Neuron (in vitro differentiated cells): Measurements from ENCODE around the gene ITGB5.
"Not testable (repeated sequence)": the region's sequence is repeated elsewhere in the genome, so short reads cannot be mapped to it uniquely, and the experiment has no call there.

Source experiments
- H2AFZ ChIP-seq: one replicate; pipeline ENCODE4 v1.6.1; 2013; ENCODE audit warnings: low read depth, mild to moderate bottlenecking, inconsistent platforms, low read length, moderate library complexity
- H3K27me3 ChIP-seq: one replicate; pipeline ENCODE4 v1.6.1; 2013; ENCODE audit warnings: low read length; ENCODE audit not compliant: insufficient read depth
- H3K36me3 ChIP-seq: one replicate; pipeline ENCODE4 v1.6.1; 2013; ENCODE audit warnings: low read length; ENCODE audit not compliant: insufficient read depth
- H3K4me1 ChIP-seq: one replicate; pipeline ENCODE4 v1.6.1; 2013; ENCODE audit warnings: low read length; ENCODE audit not compliant: insufficient read depth
- H3K4me3 ChIP-seq: 2 replicates; pipeline ENCODE4 v1.5.1; 2013; ENCODE audit warnings: mild to moderate bottlenecking, low read length, moderate library complexity
- H3K9me3 ChIP-seq: one replicate; pipeline ENCODE4 v1.6.1; 2013; ENCODE audit warnings: low read length

Gene ITGB5

DNA sequence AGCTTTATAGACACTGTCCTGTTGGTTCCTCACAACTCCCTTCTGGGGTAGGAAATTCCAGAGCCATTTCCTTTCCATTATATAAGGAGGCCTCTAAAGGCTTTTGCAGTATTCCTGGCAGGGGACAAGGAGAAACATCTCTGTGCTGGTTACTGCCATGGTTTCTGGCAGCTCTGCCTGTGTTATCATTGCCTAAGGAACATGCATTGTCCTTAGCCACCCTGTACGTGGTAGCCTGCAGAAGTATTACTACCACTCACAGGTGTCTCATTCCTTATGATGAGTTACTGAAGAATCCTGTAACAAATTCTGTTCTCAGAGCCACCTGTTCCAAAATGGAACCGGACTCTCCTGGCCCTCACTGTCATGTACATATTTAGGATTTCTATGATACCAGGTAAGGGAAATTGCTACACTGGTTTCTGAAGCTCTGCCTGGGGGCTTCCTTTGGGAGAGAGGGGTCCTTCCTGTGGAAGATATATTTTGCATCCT lies 98.9 kb downstream of the ITGB5 start:
- no peak overlapping the region for H2AFZ ChIP-seq
- H3K4me1 ChIP-seq, result peaks cover 8% of the 10 kb centered on the region
- no peak overlapping the region for H3K4me3 ChIP-seq
- no peaks in the 10 kb centered on the region for H3K9me3 ChIP-seq
- no peaks in the 10 kb centered on the region for H3K27me3 ChIP-seq
- H3K36me3 ChIP-seq, result no peaks in the 10 kb centered on the region

DNA sequence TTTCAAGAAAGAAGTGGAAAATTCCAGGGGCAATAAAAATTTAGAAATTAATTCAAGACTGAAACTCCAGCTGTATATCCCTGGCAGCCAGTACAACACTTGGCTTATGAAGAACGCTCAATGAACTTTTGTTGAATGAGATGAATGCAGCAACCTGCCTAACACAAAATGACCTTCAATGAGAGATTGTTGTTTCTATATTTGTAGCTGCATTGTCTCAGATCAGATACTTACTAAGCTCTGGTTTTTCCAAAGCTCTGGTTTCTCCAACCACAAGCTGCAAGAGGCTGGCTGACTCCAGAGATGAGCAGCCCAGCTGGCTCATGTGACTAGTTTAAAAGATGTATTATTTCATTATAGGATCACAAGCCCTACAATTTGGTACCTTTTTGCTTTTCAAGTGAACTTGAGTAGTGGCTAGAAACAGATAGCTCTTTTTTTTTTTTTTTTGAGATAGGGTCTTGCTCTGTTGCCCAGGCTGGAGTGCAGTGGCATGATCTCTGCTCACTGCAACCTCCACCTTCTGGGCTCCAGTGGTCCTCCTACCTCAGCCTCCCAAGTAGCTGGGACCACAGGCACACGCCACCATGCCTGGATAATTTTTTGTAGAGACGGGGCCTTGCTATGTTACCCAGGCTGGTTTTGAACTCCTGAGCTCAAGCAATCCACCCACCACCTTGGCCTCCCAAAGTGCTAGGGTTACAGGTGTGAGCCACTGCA lies 99.5 kb downstream of the ITGB5 start:
- no peak overlapping the region for H2AFZ ChIP-seq

GRCh38 chr3:124786511-124787241 lies 100.5 kb downstream of the ITGB5 start:
- Histone ChIP-seq H3K4me1 (peaks cover 10% of the 10 kb centered on the region), H3K36me3 (no peaks in the 10 kb centered on the region), H3K27me3 (no peaks in the 10 kb centered on the region), H3K9me3 (no peaks in the 10 kb centered on the region), H3K4me3 (no peak overlapping the region), H2AFZ (no peak overlapping the region)

More for the DNA sequence above, 99.5 kb downstream of the ITGB5 start:
- Histone ChIP-seq H3K4me3 (no peak overlapping the region), H3K36me3 (no peaks in the 10 kb centered on the region), H3K27me3 (no peaks in the 10 kb centered on the region), H3K4me1 (peaks cover 10% of the 10 kb centered on the region), H3K9me3 (no peaks in the 10 kb centered on the region)

- no peak overlapping the region for H2AFZ ChIP-seq
- H3K27me3 ChIP-seq, result no peaks in the 10 kb centered on the region
- H3K4me1 ChIP-seq, result peaks cover 12% of the 10 kb centered on the region
- H3K36me3 ChIP-seq, result no peaks in the 10 kb centered on the region
- H3K9me3 ChIP-seq, result no peaks in the 10 kb centered on the region
- no peak overlapping the region for H3K4me3 ChIP-seq
Observed at GRCh38 chr3:124785973-124786372, 101.2 kb downstream of the ITGB5 start.

DNA sequence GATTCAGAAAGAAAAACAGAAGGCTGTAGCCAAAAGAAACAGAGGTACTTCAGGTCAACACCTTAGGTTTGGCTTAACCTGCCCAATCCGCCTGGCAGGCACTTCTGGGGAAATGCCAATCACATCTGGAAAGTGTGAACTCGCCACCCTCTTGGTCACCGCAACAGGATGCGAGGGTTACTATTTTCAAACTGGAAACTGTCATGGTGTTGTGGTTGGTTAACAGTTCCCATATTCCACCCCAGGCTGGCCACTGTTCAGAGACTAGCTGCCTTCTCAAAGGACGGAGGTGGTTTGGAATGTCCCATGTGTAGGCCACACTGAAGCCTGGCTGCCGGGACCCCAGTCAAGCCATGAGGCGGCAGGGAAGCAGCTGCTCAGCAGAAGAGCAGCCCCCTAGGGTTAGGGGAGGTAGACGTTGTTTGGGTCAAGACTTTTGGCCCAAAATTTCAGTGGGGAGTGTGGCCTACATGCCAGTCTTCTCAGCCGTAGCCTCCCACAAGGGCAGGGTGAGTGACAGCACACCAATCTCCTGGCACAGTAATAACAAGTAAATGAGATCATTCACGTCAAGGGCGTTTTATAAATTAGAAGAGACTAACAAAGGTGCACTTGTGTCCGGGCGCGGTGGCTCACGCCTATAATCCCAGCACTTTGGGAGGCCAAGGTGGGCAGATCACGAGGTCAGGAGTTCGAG lies 102.3 kb downstream of the ITGB5 start:
- H2AFZ ChIP-seq, result no peak overlapping the region
- H3K4me3 ChIP-seq, result no peak overlapping the region
- no peaks in the 10 kb centered on the region for H3K9me3 ChIP-seq
- H3K36me3 ChIP-seq, result no peaks in the 10 kb centered on the region
- no peaks in the 10 kb centered on the region for H3K27me3 ChIP-seq
- peaks cover 15% of the 10 kb centered on the region for H3K4me1 ChIP-seq

DNA sequence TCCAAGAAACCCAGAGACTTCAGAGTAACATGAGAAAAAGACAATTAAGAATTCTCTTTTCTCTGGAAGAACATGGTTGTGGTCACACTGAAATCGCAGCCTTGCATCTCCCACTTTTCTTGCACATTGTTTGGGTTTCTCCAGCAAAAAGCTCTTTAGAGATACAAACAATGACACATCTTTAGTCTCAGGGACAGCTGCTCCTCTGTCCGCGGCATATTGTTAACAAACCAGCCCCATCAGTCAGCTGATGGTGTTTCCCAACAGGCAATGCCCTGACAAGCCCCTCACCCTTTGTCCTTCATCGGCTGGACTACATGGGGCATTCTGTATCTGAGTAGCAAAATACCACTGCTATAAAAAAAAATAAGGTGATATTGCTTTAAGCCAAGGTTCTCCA lies 103.5 kb downstream of the ITGB5 start:
- H2AFZ ChIP-seq, result peak overlapping the region; percentile 85
- no peaks in the 10 kb centered on the region for H3K36me3 ChIP-seq
- H3K4me1 ChIP-seq, result peaks cover 15% of the 10 kb centered on the region
- H3K4me3 ChIP-seq, result no peak overlapping the region
- H3K9me3 ChIP-seq, result no peaks in the 10 kb centered on the region
- no peaks in the 10 kb centered on the region for H3K27me3 ChIP-seq

GRCh38 chr3:124782377-124782712 lies 104.8 kb downstream of the ITGB5 start:
- H3K4me1 ChIP-seq, result peaks cover 15% of the 10 kb centered on the region
- not testable (repeated sequence) for H2AFZ ChIP-seq, H3K36me3 ChIP-seq, H3K27me3 ChIP-seq, H3K9me3 ChIP-seq, H3K4me3 ChIP-seq

DNA sequence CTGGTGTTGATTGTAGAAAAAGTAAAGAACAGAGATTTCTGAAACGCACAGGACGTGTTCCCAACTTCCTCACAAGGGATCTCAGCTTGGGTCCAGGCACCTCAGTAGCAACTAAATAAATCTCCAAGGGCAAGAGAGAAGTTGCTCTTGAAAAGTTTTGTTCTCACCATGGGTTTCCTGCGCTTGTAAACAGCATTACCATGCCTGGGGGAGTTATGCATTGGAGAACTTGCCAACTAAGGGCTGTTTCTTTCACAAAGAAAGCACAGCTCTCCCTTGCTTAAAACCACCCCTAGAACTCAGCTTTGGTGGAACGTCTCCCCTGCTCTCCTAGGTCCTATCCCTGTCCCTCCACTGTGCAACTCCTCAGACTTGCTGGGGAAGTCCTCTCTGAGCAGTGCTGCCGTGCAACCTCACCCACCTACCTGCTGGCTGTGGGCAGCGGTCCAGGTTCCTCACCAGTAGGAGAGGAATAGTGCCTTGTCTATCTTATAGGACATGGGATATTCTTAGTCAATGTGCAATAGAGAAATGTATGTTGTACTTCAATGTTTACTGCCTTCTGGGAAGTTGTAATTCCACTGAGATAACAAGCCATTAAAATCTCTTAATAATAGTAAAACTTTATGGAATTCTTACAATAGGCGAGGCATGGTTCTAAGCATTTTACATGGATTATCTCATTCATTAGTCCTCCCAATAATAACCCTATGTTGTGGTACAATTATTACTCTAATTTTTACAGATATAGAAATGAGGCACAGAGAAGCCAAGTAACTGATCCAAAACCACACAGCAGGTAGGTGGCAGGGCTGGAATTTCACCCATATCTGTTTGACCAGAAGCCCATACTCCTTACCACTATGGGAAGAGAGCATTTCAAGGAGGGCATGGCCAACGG lies 105.4 kb downstream of the ITGB5 start:
- Histone ChIP-seq H2AFZ (no peak overlapping the region), H3K4me1 (peaks cover 15% of the 10 kb centered on the region), H3K4me3 (no peak overlapping the region), H3K27me3 (no peaks in the 10 kb centered on the region), H3K36me3 (no peaks in the 10 kb centered on the region), H3K9me3 (no peaks in the 10 kb centered on the region)

- Histone ChIP-seq H3K4me3 (no peak overlapping the region), H3K4me1 (peaks cover 15% of the 10 kb centered on the region), H3K9me3 (no peaks in the 10 kb centered on the region), H2AFZ (no peak overlapping the region), H3K36me3 (no peaks in the 10 kb centered on the region), H3K27me3 (no peaks in the 10 kb centered on the region)
Observed at GRCh38 chr3:124780761-124781475, 106.2 kb downstream of the ITGB5 start.

DNA sequence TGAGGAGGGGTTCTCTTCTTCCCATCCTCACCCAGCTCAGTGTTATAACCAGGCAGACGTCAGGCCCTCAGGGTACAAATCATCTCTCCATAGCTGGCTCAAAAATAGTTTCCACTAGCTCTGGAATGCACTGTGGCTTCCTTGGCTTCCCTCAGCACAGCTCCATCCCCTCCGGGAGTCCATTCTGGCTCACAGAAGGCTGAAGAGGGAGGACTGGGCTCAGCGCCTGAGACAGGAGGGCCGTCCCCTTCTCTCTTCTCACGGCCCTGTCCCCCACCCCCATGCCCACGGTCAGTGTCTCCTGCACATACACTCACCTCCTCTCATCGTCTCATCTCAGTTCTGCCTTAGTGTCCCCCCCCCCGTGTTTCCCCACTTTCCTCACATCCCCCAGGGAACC lies 106.8 kb downstream of the ITGB5 start:
- Histone ChIP-seq H3K36me3 (no peaks in the 10 kb centered on the region), H3K27me3 (no peaks in the 10 kb centered on the region), H3K4me1 (peaks cover 15% of the 10 kb centered on the region), H3K4me3 (no peak overlapping the region), H2AFZ (no peak overlapping the region), H3K9me3 (no peaks in the 10 kb centered on the region)

- H3K36me3 ChIP-seq, result no peaks in the 10 kb centered on the region
- H3K4me3 ChIP-seq, result no peak overlapping the region
- peaks cover 15% of the 10 kb centered on the region for H3K4me1 ChIP-seq
- no peak overlapping the region for H2AFZ ChIP-seq
- no peaks in the 10 kb centered on the region for H3K9me3 ChIP-seq
- H3K27me3 ChIP-seq, result no peaks in the 10 kb centered on the region
Observed at GRCh38 chr3:124779751-124780191, 107.4 kb downstream of the ITGB5 start.

DNA sequence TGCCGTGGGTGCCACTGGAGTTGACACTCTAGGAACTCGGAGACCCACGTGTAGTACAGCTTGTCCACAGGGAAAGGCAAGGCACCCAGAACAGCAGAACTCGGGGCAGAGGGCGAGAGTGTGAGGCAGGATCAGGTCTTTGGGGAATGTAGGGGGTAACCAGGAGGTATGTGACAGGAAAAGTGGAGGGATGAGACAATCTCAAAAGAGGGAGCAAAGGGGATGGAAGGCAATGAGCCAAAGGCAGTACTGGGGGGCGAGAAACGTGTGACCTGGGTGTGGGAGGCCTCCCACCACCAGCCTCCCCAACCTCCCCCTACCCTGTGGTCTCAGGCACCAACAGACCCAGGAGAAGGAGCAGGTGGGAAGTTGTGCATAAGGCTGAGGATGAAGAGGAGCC lies 108.0 kb downstream of the ITGB5 start:
- H3K9me3 ChIP-seq, result no peaks in the 10 kb centered on the region
- peaks cover 15% of the 10 kb centered on the region for H3K4me1 ChIP-seq

More for the DNA sequence above, 108.0 kb downstream of the ITGB5 start:
- no peak overlapping the region for H2AFZ ChIP-seq
- H3K36me3 ChIP-seq, result no peaks in the 10 kb centered on the region
- no peaks in the 10 kb centered on the region for H3K27me3 ChIP-seq
- H3K4me3 ChIP-seq, result no peak overlapping the region
